K562 (cell line): Measurements from ENCODE around the gene SOWAHC. TPM values are rescaled to one million over a fixed set of nuclear protein-coding genes. Genes with fewer than 3 reads are reported as not detected.

Experiments used
- ATAC-seq: fragments of 200-7000 bp; cut with Tn5 transposase; 3 replicates; pipeline ENCODE4 v1.9.1; 2020; ENCODE audit warnings: moderate library complexity
- BruUV-seq: library from RNA; stranded (reverse); fragments of 400-500 nt; replicated peaks from 2 replicates; lab custom pipeline; 2021; lab: Mats Ljungman, UMichigan
- CTCF ChIA-PET: fragments of 300-600 bp; formaldehyde crosslinking; extraction: SDS; loops from one replicate; lab custom pipeline; 2021; ENCODE audit warnings: low intra/inter-chr PET ratio; lab: Yijun Ruan, JAX
- POLR2A ChIA-PET: fragments of 300-600, 350-650 bp; sonication (Branson Sonifier 250); formaldehyde crosslinking; extraction: SDS; loops from one replicate; lab custom pipeline; 2021; ENCODE audit warnings: antibody characterized with exemption, inconsistent platforms; lab: Yijun Ruan, JAX
- DNase-seq, 4 experiments: peaks; one replicate each; pipeline versions ENCODE4 v3.0.0 to v3.0.0-alpha.2; 2011 to 2018; ENCODE audit warnings: low spot score in 3 of 4, mixed read lengths in 3 of 4; ENCODE audit errors: extremely low read depth in 1 of 4
- FAIRE-seq: peaks from 2 replicates; lab custom pipeline; 2011; peaks lifted over from hg19 to GRCh38; lab: Jason Lieb, UNC
- H2AFZ ChIP-seq: 2 replicates; pipeline ENCODE4 v1.6.0; 2011; ENCODE audit warnings: low read depth, low read length, control low read depth, inconsistent platforms
- H3K27ac ChIP-seq: fragments of 200-600 bp; 3 replicates; pipeline ENCODE4 v1.8.0; 2011; ENCODE audit warnings: low read depth, mild to moderate bottlenecking, control low read depth, inconsistent platforms, low read length, moderate library complexity, mixed read lengths; ENCODE audit errors: extremely low read depth
- H3K27me3 ChIP-seq, 2 experiments: fragments of 300-600 bp in 1 of 2; 2 replicates in 1 of 2; 3 replicates in 1 of 2; pipeline versions ENCODE4 v1.6.0 to v1.8.0; 2011; ENCODE audit warnings: inconsistent platforms in 2 of 2, low read length in 2 of 2, mild to moderate bottlenecking in 1 of 2, mixed read lengths in 1 of 2, moderate library complexity in 1 of 2; ENCODE audit not compliant: control insufficient read depth in 2 of 2, insufficient read depth in 2 of 2
- H3K36me3 ChIP-seq: fragments of 300-600 bp; 3 replicates; pipeline ENCODE4 v1.8.0; 2011; ENCODE audit warnings: mild to moderate bottlenecking, low read length, inconsistent platforms; ENCODE audit not compliant: control insufficient read depth, insufficient read depth
- H3K4me1 ChIP-seq, 2 experiments: fragments of 200-600 bp in 1 of 2; replicated peaks in 1 of 2; 2 replicates in 1 of 2; 3 replicates in 1 of 2; pipeline versions ENCODE4 v1.5.1 to v1.8.0; 2011; ENCODE audit warnings: inconsistent platforms in 2 of 2, low read length in 2 of 2, mild to moderate bottlenecking in 1 of 2, mixed read lengths in 1 of 2, moderate library complexity in 1 of 2; ENCODE audit not compliant: control insufficient read depth in 2 of 2, insufficient read depth in 2 of 2
- H3K4me2 ChIP-seq: 2 replicates; pipeline ENCODE4 v1.6.1; 2011; ENCODE audit warnings: low read length, control low read depth, inconsistent platforms, mixed read lengths; ENCODE audit not compliant: insufficient read depth
- H3K4me3 ChIP-seq: fragments of 200-600 bp; sonication (generic), shearing (Covaris generic); 2 replicates; pipeline ENCODE4 v1.5.1; 2016; ENCODE audit warnings: control low read depth, inconsistent platforms
- H3K79me2 ChIP-seq: fragments of 200-600 bp; 3 replicates; pipeline ENCODE4 v1.8.0; 2011; ENCODE audit warnings: low read length, inconsistent platforms; ENCODE audit not compliant: control insufficient read depth, insufficient read depth
- H3K9ac ChIP-seq, 2 experiments: 2 replicates each; pipeline versions ENCODE4 v1.6.0 to v1.6.1; 2011; ENCODE audit warnings: low read depth in 2 of 2, low read length in 2 of 2, control low read depth in 1 of 2, inconsistent platforms in 1 of 2, mild to moderate bottlenecking in 1 of 2, mixed read lengths in 1 of 2; ENCODE audit not compliant: insufficient read depth in 1 of 2
- H3K9me1 ChIP-seq: one replicate; pipeline ENCODE4 v1.6.0; 2011; ENCODE audit warnings: inconsistent platforms, mild to moderate bottlenecking, low read length, moderate library complexity; ENCODE audit not compliant: control insufficient read depth, insufficient read depth
- H3K9me3 ChIP-seq: replicated peaks from 2 replicates; pipeline ENCODE4 v1.5.1; 2011; ENCODE audit warnings: low read depth, low read length, inconsistent platforms; ENCODE audit not compliant: control insufficient read depth, insufficient read depth
- H4K20me1 ChIP-seq: replicated peaks from 2 replicates; pipeline ENCODE4 v1.6.1; 2011; ENCODE audit warnings: low read length, inconsistent platforms, mixed read lengths; ENCODE audit not compliant: control insufficient read depth, insufficient read depth
- HNRNPL ChIP-seq: fragments of 200-400 bp; formaldehyde crosslinking; IDR thresholded peaks from 2 replicates; pipeline ENCODE4 v1.6.1; 2017; ENCODE audit warnings: low read depth, mild to moderate bottlenecking, low read length
- WGBS: fragments of 100-300 bp; shearing (Covaris generic); methylation state at CpG from one replicate; pipeline ENCODE4 v1.1.6; 2016; ENCODE audit warnings: low coverage, mixed read lengths; ENCODE audit not compliant: insufficient coverage; ENCODE audit errors: missing lambda C conversion rate; 5-methylcytosine and 5-hydroxymethylcytosine counted together
- in situ Hi-C: fragments of 300-500 bp; cut with MboI; formaldehyde crosslinking; loops from 4 replicates; pipeline ENCODE4 v1.15.0; 2018; ENCODE audit warnings: inconsistent platforms, mixed read lengths
- intact Hi-C: fragments of 100-400 bp; cut with micrococcal nuclease; formaldehyde crosslinking; loops from 2 replicates; pipeline ENCODE4 v1.14.2; 2022
- polyA plus RNA-seq, 8 experiments: library from polyadenylated mRNA; depleted of rRNA in 4 of 8; stranded (reverse) in 5 of 8; unstranded in 3 of 8; fragments of >200 nt; fragmentation: Nextera tagmentation in 2 of 8; fragmentation: Illumina TruSeq in 1 of 8; extraction: Ambion mirVana in 2 of 8; extraction: Trizol in 1 of 8; gene quantifications; 2 replicates each; pipeline versions ENCODE4 v1.2.1 to v1.2.3, GENCODE V29; 2011 to 2014; ENCODE audit warnings: inconsistent platforms in 1 of 8, missing spikeins in 1 of 8
- total RNA-seq, 7 experiments: library from RNA; depleted of rRNA in 6 of 7; stranded (reverse); fragments of >200 nt in 6 of 7; fragmentation: Illumina TruSeq in 2 of 7; extraction: Trizol in 2 of 7; gene quantifications; 2 replicates each; pipeline versions ENCODE4 v1.2.1 to v1.2.3, GENCODE V29; 2011 to 2021; ENCODE audit warnings: low replicate concordance in 1 of 7
- TF ChIP-seq, protein P1 (sequence below): fragments of 200-600 bp; sonication (generic); IDR thresholded peaks from one replicate; pipeline ENCODE4 v1.6.1; 2012; ENCODE audit warnings: mild to moderate bottlenecking, low read depth, low read length, inconsistent platforms
- TF ChIP-seq, protein P2 (sequence below): fragments of 450-650 bp; IDR thresholded peaks from 2 replicates; pipeline ENCODE4 v1.6.1; 2016
- TF ChIP-seq, protein P3 (sequence below), 3 experiments: fragments of 200-800 bp in 1 of 3; fragments of 250-450 bp in 1 of 3; fragments of 450-650 bp in 1 of 3; sonication (Bioruptor Pico) in 1 of 3; sonication (Bioruptor generic) in 1 of 3; formaldehyde crosslinking in 1 of 3; IDR thresholded peaks; 2 replicates each; pipeline versions ENCODE4 v1.6.1 to v1.8.0; 2016 to 2022; ENCODE audit warnings: mild to moderate bottlenecking in 2 of 3, missing genetic modification characterization in 2 of 3, missing compliant biosample characterization in 1 of 3, moderate library complexity in 1 of 3

The SOWAHC gene
- total and polyA plus RNA-seq, 9 of the 15 experiments (the other 6 are each of a cell fraction or from before 2014, with no cell fraction given) = 0.04 TPM; not detected in 8

DNA sequence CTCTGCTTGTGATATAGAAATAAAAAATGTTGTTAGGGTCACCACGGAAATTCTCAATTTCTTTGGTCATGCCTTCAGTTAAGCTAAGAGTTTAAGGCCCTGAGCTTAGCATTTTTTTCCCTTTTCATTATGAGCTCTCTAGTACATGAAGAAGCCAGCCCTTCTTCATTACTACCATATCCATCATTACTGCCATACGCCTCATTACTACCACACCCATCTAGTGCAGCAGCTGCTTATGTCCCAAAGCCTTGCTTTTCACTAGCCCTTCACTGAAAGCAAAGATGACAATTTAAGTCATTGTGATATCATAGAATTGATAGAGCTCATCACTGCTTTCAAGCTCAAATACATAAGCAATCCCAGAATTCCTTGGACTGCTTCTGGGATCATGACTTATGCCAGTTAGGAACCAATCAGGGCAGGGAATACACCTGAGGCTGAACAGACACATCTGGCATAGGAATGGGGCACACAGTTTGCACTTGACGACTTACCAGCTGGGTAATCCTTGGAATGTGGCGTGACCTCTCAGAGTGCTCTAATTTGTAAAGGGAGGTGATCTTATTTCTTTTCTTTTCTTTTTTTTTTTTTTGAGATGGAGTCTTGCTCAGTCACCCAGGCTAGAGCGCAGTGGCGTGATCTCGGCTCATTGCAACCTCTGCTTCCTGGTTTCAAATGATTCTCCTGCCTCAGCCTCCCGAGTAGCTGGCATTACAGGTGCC lies 40.3 kb downstream of the SOWAHC start:
- ChIA-PET CTCF (no interaction called here), POLR2A (interaction anchor here (1.4 kb wide), 1 partner anchor 9 kb away, joined by 3 read pairs; no protein-coding TSS in a partner anchor)
- H3K9me1 ChIP-seq = no peaks in the 10 kb centered on the region
- H3K9ac ChIP-seq = no peak overlapping the region
- no peak for DNase-seq
- H3K79me2 ChIP-seq = no peaks in the 10 kb centered on the region
- H3K4me1 ChIP-seq = no peaks in the 10 kb centered on the region; a peak in 1 of 5 replicates
- FAIRE-seq = no peak
- H3K4me3 ChIP-seq = no peak overlapping the region
- in situ Hi-C loops (no loop called here), intact Hi-C loops (no loop called here)
- H2AFZ ChIP-seq = no peak overlapping the region
- no TSS peak for BruUV-seq
- no peaks in the 10 kb centered on the region for H4K20me1 ChIP-seq
- H3K4me2 ChIP-seq = no peak overlapping the region
- no peak for ATAC-seq
- no peak overlapping the region for H3K27ac ChIP-seq
- H3K9me3 ChIP-seq = no peaks in the 10 kb centered on the region
- whole genome bisulfite sequencing = 0% methylated on average over 7 of the region's 8 CpGs
- H3K27me3 ChIP-seq = peaks cover 0 to 17% of the 10 kb centered on the region in 2 experiments; a peak in 2 of 5 replicates
- no peaks in the 10 kb centered on the region for H3K36me3 ChIP-seq
- TF ChIP-seq, protein P1, sequence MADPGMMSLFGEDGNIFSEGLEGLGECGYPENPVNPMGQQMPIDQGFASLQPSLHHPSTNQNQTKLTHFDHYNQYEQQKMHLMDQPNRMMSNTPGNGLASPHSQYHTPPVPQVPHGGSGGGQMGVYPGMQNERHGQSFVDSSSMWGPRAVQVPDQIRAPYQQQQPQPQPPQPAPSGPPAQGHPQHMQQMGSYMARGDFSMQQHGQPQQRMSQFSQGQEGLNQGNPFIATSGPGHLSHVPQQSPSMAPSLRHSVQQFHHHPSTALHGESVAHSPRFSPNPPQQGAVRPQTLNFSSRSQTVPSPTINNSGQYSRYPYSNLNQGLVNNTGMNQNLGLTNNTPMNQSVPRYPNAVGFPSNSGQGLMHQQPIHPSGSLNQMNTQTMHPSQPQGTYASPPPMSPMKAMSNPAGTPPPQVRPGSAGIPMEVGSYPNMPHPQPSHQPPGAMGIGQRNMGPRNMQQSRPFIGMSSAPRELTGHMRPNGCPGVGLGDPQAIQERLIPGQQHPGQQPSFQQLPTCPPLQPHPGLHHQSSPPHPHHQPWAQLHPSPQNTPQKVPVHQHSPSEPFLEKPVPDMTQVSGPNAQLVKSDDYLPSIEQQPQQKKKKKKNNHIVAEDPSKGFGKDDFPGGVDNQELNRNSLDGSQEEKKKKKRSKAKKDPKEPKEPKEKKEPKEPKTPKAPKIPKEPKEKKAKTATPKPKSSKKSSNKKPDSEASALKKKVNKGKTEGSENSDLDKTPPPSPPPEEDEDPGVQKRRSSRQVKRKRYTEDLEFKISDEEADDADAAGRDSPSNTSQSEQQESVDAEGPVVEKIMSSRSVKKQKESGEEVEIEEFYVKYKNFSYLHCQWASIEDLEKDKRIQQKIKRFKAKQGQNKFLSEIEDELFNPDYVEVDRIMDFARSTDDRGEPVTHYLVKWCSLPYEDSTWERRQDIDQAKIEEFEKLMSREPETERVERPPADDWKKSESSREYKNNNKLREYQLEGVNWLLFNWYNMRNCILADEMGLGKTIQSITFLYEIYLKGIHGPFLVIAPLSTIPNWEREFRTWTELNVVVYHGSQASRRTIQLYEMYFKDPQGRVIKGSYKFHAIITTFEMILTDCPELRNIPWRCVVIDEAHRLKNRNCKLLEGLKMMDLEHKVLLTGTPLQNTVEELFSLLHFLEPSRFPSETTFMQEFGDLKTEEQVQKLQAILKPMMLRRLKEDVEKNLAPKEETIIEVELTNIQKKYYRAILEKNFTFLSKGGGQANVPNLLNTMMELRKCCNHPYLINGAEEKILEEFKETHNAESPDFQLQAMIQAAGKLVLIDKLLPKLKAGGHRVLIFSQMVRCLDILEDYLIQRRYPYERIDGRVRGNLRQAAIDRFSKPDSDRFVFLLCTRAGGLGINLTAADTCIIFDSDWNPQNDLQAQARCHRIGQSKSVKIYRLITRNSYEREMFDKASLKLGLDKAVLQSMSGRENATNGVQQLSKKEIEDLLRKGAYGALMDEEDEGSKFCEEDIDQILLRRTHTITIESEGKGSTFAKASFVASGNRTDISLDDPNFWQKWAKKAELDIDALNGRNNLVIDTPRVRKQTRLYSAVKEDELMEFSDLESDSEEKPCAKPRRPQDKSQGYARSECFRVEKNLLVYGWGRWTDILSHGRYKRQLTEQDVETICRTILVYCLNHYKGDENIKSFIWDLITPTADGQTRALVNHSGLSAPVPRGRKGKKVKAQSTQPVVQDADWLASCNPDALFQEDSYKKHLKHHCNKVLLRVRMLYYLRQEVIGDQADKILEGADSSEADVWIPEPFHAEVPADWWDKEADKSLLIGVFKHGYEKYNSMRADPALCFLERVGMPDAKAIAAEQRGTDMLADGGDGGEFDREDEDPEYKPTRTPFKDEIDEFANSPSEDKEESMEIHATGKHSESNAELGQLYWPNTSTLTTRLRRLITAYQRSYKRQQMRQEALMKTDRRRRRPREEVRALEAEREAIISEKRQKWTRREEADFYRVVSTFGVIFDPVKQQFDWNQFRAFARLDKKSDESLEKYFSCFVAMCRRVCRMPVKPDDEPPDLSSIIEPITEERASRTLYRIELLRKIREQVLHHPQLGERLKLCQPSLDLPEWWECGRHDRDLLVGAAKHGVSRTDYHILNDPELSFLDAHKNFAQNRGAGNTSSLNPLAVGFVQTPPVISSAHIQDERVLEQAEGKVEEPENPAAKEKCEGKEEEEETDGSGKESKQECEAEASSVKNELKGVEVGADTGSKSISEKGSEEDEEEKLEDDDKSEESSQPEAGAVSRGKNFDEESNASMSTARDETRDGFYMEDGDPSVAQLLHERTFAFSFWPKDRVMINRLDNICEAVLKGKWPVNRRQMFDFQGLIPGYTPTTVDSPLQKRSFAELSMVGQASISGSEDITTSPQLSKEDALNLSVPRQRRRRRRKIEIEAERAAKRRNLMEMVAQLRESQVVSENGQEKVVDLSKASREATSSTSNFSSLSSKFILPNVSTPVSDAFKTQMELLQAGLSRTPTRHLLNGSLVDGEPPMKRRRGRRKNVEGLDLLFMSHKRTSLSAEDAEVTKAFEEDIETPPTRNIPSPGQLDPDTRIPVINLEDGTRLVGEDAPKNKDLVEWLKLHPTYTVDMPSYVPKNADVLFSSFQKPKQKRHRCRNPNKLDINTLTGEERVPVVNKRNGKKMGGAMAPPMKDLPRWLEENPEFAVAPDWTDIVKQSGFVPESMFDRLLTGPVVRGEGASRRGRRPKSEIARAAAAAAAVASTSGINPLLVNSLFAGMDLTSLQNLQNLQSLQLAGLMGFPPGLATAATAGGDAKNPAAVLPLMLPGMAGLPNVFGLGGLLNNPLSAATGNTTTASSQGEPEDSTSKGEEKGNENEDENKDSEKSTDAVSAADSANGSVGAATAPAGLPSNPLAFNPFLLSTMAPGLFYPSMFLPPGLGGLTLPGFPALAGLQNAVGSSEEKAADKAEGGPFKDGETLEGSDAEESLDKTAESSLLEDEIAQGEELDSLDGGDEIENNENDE = no peak
- TF ChIP-seq, protein P2, sequence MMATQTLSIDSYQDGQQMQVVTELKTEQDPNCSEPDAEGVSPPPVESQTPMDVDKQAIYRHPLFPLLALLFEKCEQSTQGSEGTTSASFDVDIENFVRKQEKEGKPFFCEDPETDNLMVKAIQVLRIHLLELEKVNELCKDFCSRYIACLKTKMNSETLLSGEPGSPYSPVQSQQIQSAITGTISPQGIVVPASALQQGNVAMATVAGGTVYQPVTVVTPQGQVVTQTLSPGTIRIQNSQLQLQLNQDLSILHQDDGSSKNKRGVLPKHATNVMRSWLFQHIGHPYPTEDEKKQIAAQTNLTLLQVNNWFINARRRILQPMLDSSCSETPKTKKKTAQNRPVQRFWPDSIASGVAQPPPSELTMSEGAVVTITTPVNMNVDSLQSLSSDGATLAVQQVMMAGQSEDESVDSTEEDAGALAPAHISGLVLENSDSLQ = no peak
- no peak for TF ChIP-seq HNRNPL
- TF ChIP-seq, protein P3, sequence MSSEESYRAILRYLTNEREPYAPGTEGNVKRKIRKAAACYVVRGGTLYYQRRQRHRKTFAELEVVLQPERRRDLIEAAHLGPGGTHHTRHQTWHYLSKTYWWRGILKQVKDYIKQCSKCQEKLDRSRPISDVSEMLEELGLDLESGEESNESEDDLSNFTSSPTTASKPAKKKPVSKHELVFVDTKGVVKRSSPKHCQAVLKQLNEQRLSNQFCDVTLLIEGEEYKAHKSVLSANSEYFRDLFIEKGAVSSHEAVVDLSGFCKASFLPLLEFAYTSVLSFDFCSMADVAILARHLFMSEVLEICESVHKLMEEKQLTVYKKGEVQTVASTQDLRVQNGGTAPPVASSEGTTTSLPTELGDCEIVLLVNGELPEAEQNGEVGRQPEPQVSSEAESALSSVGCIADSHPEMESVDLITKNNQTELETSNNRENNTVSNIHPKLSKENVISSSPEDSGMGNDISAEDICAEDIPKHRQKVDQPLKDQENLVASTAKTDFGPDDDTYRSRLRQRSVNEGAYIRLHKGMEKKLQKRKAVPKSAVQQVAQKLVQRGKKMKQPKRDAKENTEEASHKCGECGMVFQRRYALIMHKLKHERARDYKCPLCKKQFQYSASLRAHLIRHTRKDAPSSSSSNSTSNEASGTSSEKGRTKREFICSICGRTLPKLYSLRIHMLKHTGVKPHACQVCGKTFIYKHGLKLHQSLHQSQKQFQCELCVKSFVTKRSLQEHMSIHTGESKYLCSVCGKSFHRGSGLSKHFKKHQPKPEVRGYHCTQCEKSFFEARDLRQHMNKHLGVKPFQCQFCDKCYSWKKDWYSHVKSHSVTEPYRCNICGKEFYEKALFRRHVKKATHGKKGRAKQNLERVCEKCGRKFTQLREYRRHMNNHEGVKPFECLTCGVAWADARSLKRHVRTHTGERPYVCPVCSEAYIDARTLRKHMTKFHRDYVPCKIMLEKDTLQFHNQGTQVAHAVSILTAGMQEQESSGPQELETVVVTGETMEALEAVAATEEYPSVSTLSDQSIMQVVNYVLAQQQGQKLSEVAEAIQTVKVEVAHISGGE (CRISPR knock-in tag; IDR thresholded peaks at IDR 0.05) = no peak
